Caco-2 (cell line): ENCODE measurements around the gene MSH3. TPM values are rescaled to one million over a fixed set of nuclear protein-coding genes. Genes with fewer than 3 reads are reported as not detected.

Experiments used
- BruUV-seq: library from RNA; stranded (reverse); fragments of 400-500 nt; replicated peaks from 2 replicates; lab custom pipeline; 2021; lab: Mats Ljungman, UMichigan
- CTCF ChIA-PET: fragments of 300-600 bp; sonication (Branson Sonifier 250); formaldehyde crosslinking; loops from one replicate; lab custom pipeline; 2022; ENCODE audit warnings: antibody characterized with exemption; lab: Charles Lee
- POLR2A ChIA-PET: fragments of 300-600 bp; sonication (Branson Sonifier 250); formaldehyde crosslinking; loops from one replicate; lab custom pipeline; 2022; ENCODE audit warnings: antibody characterized with exemption; lab: Charles Lee
- DNase-seq, 2 experiments: peaks; one replicate each; pipeline versions ENCODE4 v3.0.0 to v3.0.0-alpha.2; 2020 to 2022
- H3K27me3 ChIP-seq: replicated peaks from 2 replicates; pipeline ENCODE4 v1.6.0; 2011; ENCODE audit warnings: low read length; ENCODE audit not compliant: control insufficient read depth, insufficient read depth
- H3K36me3 ChIP-seq: 2 replicates; pipeline ENCODE4 v1.5.1; 2011; ENCODE audit warnings: low read length; ENCODE audit not compliant: control insufficient read depth, insufficient read depth
- H3K4me1 ChIP-seq: fragments of 250-450 bp; sonication (Bioruptor Pico); 2 replicates; pipeline ENCODE4 v1.5.1; 2020; ENCODE audit warnings: mild to moderate bottlenecking
- H3K4me3 ChIP-seq: 2 replicates; pipeline ENCODE4 v1.5.1; 2011; ENCODE audit warnings: low read depth, mild to moderate bottlenecking, control low read depth, low read length
- H3K9me3 ChIP-seq: fragments of 250-450 bp; sonication (Bioruptor Pico); 2 replicates; pipeline ENCODE4 v1.5.1; 2020; ENCODE audit warnings: mild to moderate bottlenecking, moderate library complexity
- H3K27ac Mint-ChIP-seq: one replicate; pipeline ENCODE4 v1.8.0; 2022; ENCODE audit warnings: mixed read lengths; ENCODE audit not compliant: unreplicated experiment
- H3K27me3 Mint-ChIP-seq: one replicate; pipeline ENCODE4 v1.8.0; 2022; ENCODE audit warnings: mixed read lengths; ENCODE audit not compliant: insufficient read depth, unreplicated experiment
- H3K36me3 Mint-ChIP-seq: one replicate; pipeline ENCODE4 v1.8.0; 2022; ENCODE audit warnings: mild to moderate bottlenecking, mixed read lengths; ENCODE audit not compliant: insufficient read depth, unreplicated experiment
- H3K4me1 Mint-ChIP-seq: one replicate; pipeline ENCODE4 v1.8.0; 2022; ENCODE audit warnings: low read depth, mixed read lengths; ENCODE audit not compliant: unreplicated experiment
- H3K4me3 Mint-ChIP-seq: one replicate; pipeline ENCODE4 v1.8.0; 2022; ENCODE audit warnings: mild to moderate bottlenecking, moderate library complexity, mixed read lengths; ENCODE audit not compliant: unreplicated experiment
- H3K9me3 Mint-ChIP-seq: one replicate; pipeline ENCODE4 v1.8.0; 2022; ENCODE audit warnings: mixed read lengths; ENCODE audit not compliant: unreplicated experiment
- intact Hi-C: fragments of 100-400 bp; cut with micrococcal nuclease; formaldehyde crosslinking; loops from one replicate; pipeline ENCODE4 v1.10.0; 2022; ENCODE audit not compliant: unreplicated experiment
- total RNA-seq: library from RNA; stranded (reverse); gene quantifications from 2 replicates; pipeline ENCODE4 v1.2.3, GENCODE V29; 2022
- TF ChIP-seq, protein P1 (sequence below), 2 experiments: fragments of 200-600 bp in 1 of 2; IDR thresholded peaks; 1 replicate in 1 of 2; 2 replicates in 1 of 2; pipeline versions ENCODE4 v1.5.1 to v1.8.0; 2011 to 2022; ENCODE audit warnings: antibody characterized with exemption in 1 of 2, control low read depth in 1 of 2, inconsistent platforms in 1 of 2, low read depth in 1 of 2, low read length in 1 of 2, mild to moderate bottlenecking in 1 of 2, moderate library complexity in 1 of 2; ENCODE audit not compliant: insufficient read depth in 1 of 2, severe bottlenecking in 1 of 2, unreplicated experiment in 1 of 2

MSH3 gene
- total RNA-seq, 1 experiment from 2014 or later: 17.1 TPM

DNA sequence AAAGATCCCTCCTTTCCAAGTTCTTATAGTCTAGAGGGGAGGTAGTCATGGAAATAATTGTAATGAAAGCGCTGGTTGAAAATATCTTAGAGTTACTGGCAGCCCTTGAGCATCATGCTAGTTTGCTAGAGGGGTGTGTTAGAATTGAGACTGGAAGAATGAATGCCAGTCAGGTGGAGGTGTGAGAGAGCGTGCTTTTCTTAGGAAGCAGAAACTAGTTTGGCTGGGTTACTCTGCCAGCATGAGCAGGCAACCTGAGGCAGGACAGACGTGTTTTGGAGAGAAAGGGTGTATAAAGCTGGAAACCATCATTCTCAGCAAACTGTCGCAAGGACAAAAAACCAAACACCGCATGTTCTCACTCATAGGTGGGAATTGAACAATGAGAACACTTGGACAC lies 43.9 kb downstream of the MSH3 start:
- H3K36me3 ChIP-seq: no peaks in the 10 kb centered on the region
- Mint-ChIP-seq H3K27me3 (no peaks in the 10 kb centered on the region), H3K27ac (no peak overlapping the region), H3K4me3 (no peak overlapping the region), H3K4me1 (peaks cover 12% of the 10 kb centered on the region), H3K36me3 (peaks cover 14% of the 10 kb centered on the region), H3K9me3 (no peaks in the 10 kb centered on the region)
- H3K27me3 ChIP-seq: no peaks in the 10 kb centered on the region
- peaks cover 14% of the 10 kb centered on the region for H3K4me1 ChIP-seq
- TF ChIP-seq, protein P1, sequence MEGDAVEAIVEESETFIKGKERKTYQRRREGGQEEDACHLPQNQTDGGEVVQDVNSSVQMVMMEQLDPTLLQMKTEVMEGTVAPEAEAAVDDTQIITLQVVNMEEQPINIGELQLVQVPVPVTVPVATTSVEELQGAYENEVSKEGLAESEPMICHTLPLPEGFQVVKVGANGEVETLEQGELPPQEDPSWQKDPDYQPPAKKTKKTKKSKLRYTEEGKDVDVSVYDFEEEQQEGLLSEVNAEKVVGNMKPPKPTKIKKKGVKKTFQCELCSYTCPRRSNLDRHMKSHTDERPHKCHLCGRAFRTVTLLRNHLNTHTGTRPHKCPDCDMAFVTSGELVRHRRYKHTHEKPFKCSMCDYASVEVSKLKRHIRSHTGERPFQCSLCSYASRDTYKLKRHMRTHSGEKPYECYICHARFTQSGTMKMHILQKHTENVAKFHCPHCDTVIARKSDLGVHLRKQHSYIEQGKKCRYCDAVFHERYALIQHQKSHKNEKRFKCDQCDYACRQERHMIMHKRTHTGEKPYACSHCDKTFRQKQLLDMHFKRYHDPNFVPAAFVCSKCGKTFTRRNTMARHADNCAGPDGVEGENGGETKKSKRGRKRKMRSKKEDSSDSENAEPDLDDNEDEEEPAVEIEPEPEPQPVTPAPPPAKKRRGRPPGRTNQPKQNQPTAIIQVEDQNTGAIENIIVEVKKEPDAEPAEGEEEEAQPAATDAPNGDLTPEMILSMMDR (IDR thresholded peaks at IDR 0.05; ENCODE audit: insufficient read depth in 1 of 2, low read depth in 1 of 2, low read length in 1 of 2, severe bottlenecking in 1 of 2, unreplicated experiment in 1 of 2): no peak
- H3K4me3 ChIP-seq: no peak overlapping the region
- CTCF ChIA-PET: no interaction called here
- POLR2A ChIA-PET: no interaction called here
- intact Hi-C loops: no loop called here
- no TSS peak for BruUV-seq
- DNase-seq: no peak
- no peaks in the 10 kb centered on the region for H3K9me3 ChIP-seq

DNA sequence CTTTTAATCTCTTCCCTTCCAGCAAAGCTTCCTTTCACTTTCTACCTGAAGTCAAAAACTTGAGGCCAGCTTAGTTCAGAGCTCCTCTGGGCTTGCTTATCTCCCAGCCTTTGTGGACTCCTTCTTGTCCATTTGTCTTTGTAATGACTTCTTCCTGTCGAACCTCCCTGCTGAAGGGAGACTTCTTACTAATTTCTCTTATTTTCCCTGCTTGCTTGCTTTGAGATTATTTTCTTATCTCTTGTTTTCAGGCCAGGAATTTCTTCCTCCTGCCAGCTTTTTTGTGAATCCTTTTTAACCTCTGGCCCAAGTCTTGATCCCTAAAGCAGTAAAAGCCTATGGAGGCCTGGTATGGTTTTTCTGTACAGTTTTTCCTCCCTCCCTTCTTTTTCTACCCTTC lies 47.1 kb downstream of the MSH3 start:
- H3K4me1 Mint-ChIP-seq: peaks cover 12% of the 10 kb centered on the region
- ChIA-PET POLR2A (no interaction called here), CTCF (interaction anchor here (0.8 to 1.4 kb wide), 2 partner anchors 10 to 406 kb away, joined by 4 to 7 read pairs; no protein-coding TSS in a partner anchor)
- no peaks in the 10 kb centered on the region for H3K36me3 Mint-ChIP-seq
- Histone ChIP-seq H3K9me3 (no peaks in the 10 kb centered on the region), H3K4me1 (peaks cover 14% of the 10 kb centered on the region), H3K4me3 (no peak overlapping the region), H3K36me3 (no peaks in the 10 kb centered on the region), H3K27me3 (no peaks in the 10 kb centered on the region)
- H3K27me3 Mint-ChIP-seq: no peaks in the 10 kb centered on the region
- no peaks in the 10 kb centered on the region for H3K9me3 Mint-ChIP-seq
- peak in 1 of 2 experiments; percentile 22 for DNase-seq
- no peak overlapping the region for H3K27ac Mint-ChIP-seq
- intact Hi-C loops: loop anchor here (1.0 kb wide), 1 partner anchor 47 kb away; no protein-coding TSS in a partner anchor
- TF ChIP-seq, protein P1 (IDR thresholded peaks at IDR 0.05; ENCODE audit: insufficient read depth in 1 of 2, low read depth in 1 of 2, low read length in 1 of 2, severe bottlenecking in 1 of 2, unreplicated experiment in 1 of 2): no peak
- no peak overlapping the region for H3K4me3 Mint-ChIP-seq
- no TSS peak for BruUV-seq

DNA sequence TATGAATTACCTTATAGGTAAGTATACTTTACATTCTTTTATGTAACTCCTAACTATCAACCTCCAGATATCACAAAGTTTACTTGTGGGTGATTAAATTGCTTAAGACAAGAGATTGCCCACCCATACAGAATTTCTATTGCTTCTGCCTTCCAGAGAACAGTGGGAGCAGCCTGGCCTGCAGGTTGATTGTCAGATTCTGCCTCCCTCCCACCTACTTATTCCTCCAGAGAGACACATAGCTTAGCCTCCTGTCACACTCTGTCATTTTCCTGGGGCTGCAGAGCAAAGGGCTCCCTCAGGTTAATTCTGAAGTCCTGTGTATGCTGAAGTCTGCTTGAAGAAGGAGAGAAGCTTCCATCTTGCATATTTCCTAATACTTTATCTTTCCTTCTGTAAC lies 48.8 kb downstream of the MSH3 start:
- no peak for DNase-seq
- H3K36me3 Mint-ChIP-seq: no peaks in the 10 kb centered on the region
- H3K27ac Mint-ChIP-seq: no peak overlapping the region
- no peak overlapping the region for H3K4me3 ChIP-seq
- H3K4me3 Mint-ChIP-seq: no peak overlapping the region
- no peaks in the 10 kb centered on the region for H3K9me3 ChIP-seq
- POLR2A ChIA-PET: no interaction called here
- no peaks in the 10 kb centered on the region for H3K36me3 ChIP-seq
- no peaks in the 10 kb centered on the region for H3K27me3 Mint-ChIP-seq
- TF ChIP-seq, protein P1 (IDR thresholded peaks at IDR 0.05; ENCODE audit: insufficient read depth in 1 of 2, low read depth in 1 of 2, low read length in 1 of 2, severe bottlenecking in 1 of 2, unreplicated experiment in 1 of 2): no peak
- H3K4me1 ChIP-seq: peaks cover 14% of the 10 kb centered on the region
- H3K27me3 ChIP-seq: no peaks in the 10 kb centered on the region
- no TSS peak for BruUV-seq
- peaks cover 12% of the 10 kb centered on the region for H3K4me1 Mint-ChIP-seq
- intact Hi-C loops: no loop called here
- no peaks in the 10 kb centered on the region for H3K9me3 Mint-ChIP-seq
- CTCF ChIA-PET: no interaction called here
